Hindlimb muscle (tissue), 1 donor: Measurements from ENCODE around the gene FOXO6. TPM values are rescaled to one million over a fixed set of nuclear protein-coding genes. Genes with fewer than 3 reads are reported as not detected.
"Not testable (repeated sequence)": the region's sequence is repeated elsewhere in the genome, so short reads cannot be mapped to it uniquely, and the experiment has no call there.

ENCODE experiments used
- DNase-seq: peaks from one replicate; pipeline ENCODE4 v3.0.0-alpha.2; 2013
- polyA plus RNA-seq: library from polyadenylated mRNA; unstranded; fragments of 120-200 nt; gene quantifications from one replicate; pipeline ENCODE4 v1.2.1, GENCODE V29; 2013; ENCODE audit not compliant: insufficient read length

FOXO6 gene
- polyA plus RNA-seq, 1 donor, result 15.0 TPM

DNA sequence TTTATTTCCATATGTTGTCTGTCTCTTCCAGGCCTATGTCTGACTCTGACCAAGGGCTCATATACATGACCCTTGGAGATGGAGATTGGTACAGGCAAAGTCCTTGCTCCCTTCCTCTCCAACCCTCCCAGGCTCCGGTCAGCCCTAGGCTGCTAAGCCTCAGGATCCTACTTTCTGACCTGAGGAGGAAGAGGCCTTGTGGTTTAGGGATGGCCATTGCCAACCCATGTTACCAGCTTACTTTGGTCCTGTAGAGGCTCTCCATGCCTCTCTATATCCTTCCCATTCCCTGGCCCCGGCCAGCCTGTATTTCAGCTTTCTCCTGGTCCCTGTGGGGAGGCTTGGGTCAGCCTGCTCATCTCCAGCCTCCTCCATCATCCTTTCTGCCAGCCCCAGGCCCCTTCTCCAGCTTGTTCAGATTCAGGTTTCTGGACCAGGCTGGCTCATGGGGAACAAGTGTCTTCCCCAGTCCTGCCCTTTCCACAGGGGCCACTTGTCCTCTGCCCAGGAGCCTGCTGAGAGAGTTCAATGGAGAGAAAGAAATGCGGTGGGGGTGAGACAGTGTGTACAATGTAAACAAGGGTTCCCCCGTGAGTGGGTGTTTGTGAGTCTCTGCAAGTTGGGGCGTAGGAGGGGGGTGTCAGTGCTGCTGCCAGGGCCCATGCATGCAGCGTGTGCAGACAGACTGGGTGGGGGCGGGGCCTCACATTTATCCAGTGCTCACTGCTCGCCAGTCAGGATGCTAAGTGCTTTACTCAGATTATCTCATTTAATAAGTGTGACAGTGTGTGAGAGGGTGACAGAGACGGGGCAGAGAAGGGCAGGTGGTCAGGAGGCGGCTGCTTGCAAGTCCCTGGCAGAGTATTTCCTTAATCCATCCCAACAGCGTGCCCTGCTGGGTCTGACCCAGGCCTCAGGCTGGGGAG is 31.3 kb upstream of the FOXO6 start:
- DNase-seq, result no peak

DNA sequence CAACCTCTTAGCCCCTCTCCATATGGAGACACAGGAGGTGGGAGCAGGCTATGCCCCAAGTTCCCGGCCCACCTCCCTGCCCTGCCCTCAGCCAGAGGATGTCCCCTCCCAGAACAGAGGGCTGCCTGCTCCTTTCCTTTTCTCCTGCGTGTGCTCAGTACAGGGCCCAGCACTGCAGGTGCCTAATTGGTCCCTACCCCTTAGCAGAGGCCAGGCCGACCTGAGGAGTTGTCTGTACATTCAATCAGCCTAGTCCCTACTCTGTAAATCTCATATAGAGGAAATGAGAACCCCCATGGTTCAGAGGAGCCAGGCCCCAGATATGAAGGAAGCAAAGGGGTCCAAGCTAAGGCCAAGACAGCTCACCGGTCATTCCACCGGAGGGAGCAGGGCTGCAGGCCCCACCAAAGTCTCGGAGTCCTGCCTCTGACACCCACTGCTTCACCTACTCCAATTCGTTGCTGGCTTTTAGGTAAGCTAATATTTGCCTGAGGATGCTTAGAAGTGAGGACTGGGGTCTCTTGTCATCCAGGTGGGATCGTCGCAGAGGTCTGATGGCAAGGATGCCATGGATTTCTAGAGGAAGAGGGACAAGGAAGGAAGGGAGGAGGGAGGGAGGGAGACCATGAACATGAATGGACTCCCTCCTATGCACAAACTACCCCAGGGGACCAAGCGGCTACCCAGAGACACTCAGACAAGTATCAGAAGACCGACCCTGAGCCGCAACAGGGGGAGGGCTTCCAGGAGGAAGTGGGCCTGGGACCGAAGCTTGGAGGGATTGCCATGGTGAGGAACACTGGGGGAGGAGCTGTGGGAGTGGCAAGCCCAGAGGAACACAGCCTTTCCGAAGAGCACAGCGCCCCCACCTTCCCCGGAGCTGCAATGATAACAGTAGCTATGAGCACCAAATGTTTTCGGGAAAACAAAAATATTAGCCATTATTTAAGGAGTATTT is 30.4 kb upstream of the FOXO6 start:
- DNase-seq, result no peak

DNA sequence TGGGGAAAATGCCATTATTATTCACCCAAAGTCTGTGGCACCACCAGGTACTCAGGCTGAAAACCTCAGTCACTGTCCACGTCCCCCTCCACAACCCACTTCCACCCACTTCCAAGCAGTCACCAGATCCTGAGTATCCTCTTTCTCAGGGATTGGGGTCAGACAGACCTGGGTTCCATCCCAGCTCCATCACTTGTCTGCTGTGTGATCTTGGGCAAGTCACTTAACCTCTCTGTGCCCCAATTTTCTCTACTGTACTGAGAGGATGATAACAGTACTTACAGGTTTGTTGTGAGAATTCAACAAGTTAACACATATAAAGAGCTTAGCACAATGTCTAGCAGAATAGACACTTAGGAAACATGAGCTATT is 29.7 kb upstream of the FOXO6 start:
- DNase-seq, result no peak

DNA sequence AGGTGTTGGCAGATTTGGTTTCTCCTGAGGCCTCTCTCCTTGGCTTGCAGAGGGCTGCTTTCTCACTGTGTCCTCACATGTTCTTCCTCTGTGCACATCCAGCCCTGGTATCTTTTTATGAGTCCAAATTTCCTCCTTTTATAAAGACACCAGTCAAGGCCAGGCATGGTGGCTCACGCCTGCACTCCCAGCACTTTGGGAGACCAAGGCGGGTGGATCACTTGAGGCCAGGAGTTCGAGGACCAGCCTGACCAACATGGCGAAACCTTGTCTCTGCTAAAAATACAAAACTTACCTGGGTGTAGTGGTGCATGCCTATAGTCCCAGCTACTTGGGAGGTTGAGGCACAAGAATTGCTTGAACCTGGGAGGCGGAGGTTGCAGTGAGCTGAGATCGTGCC is 29.1 kb upstream of the FOXO6 start:
- not testable (repeated sequence) for DNase-seq

DNA sequence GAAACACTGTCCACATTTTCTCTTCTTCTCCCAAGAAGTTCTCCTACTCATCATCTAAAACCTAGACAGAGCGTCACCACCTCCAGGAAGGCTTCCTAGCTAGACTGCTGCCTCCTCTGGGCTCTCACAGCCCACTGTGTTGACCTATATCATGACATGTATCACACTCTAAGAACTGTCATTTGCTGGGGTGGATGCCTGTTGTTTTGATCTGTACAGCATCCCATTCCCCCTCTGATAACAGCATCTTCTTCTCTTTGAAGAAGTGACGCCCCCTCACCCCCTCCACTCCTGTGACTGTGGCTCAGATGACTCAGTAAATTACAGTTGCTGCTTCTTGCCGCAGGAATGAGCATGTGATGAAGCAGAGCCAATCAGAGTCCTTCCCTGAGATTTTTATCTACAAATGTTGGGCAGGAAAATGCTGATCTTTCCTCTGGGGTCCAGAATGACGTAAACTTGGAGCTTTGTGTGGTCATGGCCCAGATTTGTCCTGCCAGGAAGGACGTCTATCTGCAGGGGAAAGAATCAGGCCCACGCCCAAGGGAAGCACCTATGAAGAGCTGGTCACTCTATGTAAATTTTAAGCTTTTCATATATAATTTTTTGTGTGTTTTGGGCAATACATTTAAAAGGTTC is 28.0 kb upstream of the FOXO6 start:
- no peak for DNase-seq

DNA sequence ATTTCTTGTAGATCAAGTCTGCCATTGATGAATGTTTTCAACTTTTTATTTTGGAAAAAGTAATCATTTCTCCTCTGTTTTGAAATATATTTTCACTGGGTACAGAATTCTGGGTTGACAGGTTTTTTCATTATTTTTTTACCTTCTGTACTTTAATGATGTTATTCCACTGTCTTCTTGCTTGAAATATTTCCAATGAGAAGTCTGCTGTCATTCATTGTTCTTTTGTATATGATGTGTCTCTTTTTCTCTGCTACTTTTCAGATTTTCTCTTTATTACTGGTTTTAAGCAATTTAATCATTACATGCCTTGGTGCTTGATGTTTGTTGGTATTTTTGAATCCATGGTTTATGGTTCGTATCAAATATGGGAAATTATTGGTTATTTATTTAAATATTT is 22.4 kb upstream of the FOXO6 start:
- DNase-seq, result no peak

DNA sequence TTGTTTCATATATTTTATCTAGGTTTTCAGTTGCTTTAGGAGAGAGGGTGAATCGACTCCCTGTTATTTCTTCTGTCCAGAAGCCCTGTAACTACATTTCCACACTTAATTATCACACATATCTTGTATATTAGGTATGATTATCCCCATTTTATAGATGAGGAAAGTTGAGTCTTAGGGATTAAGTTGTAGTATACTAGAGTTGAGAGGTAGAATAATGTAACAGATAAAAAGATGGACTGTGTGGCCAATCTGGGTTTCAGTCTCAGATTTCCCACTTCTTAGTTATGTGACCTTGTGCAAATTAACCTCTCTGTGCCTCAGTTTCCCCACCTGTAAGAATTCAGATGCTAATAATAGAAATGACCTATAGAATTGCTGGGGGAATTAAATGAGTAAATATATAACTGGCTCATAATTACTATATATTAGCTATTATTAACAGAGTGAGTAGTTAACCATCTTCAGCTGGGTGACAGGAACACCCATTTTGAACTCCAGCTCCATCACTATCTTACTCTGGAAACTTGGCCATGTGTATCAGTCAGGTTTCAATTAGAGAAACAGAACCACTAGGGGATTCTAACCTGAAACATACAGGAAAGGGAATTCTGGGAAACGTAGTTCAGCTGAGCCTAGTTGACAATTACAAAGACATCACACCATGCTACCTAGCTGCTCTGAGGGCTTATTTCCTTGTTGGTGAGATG is 20.4 kb upstream of the FOXO6 start:
- no peak for DNase-seq

DNA sequence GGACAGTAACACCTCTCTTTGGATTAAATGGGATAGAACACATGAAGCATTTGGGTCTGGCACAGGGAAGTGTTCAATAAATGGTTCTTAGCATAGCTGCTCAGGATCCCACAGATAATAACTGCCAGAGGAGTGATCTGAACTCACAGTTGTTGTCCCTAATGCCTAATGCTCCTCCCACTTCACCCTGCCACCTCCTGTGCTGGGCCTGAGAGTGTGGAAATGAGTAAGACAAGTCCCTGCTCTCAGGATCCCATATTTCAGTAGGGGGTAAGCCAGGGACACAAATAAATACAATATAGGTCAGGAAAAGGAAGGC is 19.9 kb upstream of the FOXO6 start:
- no peak for DNase-seq

DNA sequence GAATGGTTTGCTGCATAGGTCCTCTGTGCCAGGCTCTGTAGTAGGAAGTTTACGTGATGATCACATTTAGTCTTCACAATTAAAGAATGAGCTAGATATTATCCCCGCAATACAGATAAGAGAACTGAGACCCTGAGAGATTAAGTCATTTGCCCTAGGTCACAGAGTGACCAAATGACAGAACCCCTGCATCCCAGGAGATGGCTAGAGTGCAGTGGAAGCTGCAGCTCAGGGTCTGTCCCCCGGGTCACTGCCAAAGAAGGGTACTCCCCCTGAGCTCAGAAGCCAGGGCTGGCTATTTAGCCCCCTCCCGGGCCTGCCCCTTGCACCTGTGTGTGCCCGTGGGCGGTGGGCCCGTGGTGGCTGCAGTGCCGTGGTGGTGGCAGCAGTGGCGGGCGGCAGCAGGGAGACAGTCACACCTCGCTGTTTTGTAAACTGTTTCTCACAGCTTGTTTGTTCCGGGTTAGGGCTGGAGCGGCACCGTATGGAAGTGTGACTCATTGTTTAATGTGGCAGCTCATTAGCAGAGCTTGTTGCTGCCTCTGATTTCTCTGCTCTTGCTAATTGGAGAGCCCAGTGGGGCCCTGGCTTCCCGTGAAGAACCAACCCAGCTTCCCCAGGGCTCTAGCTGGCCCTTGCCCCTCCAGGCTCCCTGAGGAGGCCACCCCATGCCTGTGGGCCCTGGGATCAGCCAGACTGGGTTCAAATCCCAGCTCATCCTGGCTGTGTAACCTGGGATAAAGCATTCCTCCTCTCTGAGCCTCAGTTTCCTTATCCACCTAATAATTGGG is 19.3 kb upstream of the FOXO6 start:
- DNase-seq, result no peak

DNA sequence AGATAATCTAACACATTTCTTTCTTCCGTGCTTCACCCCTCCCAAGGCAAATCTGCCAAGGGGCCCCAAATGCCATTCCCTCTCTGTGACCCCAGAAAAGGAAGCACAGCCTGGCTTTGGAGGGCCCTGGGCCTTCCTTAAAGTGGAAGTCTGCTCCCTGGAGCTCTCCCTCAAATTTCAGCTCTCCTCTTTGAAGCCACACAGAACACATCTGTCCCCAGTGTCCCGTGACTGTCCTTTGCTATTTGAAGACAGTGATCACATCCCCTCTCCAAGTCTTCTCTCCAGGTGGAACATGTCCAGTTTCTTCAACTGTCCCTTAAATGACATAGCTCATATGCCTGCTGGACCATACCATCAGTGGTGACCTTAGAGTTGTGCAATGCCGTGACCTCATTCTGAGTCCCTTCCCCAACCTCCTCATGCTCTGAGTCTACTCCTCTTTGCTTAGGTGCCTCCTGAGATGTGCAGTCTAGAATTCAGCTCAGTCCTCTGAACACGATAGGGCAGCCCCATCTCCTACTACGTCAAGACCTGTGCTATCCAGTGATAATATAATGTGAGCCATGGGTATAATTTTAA is 18.4 kb upstream of the FOXO6 start:
- no peak for DNase-seq

DNA sequence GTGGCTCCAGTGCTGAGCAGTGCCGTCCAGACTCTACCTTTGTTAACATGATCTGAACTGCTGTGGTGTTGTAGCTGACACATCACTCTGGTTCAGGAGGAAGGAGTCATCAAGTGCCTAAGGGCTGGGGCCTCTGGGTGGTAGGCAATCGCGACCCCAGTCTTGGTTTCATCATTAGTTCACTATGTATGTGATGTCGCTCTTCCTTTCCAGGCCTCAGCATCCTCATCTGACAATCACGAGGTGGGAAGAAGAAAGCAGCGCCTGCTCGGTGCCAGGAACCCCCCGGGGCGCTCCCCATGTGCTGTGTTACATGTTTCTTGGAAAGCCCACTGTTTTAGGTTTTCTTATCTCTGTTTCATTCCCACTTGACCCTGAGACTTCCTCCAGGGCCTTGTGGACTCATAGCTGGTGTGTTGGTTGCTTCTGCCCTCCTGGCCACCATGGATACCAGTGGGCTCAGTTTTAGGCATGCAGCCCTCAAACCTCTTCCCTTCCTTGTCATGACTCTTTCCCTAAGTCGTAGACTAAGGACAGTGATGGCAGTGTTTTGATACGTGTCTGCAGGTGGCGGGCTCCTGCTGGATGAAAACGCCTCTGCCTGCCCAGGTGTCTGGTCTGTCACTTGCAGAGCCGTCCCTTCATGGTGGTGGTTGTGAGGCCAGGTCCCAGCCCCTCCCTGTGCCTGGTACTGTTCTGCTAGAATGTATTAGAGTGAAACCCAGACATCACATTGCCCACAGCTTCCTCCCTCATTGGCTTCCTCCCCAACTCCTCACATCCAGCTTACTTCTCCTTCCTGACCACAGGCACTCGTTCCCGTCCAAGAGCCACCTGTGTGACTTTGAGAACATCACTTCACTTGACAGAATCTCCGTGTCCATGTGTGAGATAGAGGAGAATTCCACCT is 17.2 kb upstream of the FOXO6 start:
- DNase-seq, result no peak

DNA sequence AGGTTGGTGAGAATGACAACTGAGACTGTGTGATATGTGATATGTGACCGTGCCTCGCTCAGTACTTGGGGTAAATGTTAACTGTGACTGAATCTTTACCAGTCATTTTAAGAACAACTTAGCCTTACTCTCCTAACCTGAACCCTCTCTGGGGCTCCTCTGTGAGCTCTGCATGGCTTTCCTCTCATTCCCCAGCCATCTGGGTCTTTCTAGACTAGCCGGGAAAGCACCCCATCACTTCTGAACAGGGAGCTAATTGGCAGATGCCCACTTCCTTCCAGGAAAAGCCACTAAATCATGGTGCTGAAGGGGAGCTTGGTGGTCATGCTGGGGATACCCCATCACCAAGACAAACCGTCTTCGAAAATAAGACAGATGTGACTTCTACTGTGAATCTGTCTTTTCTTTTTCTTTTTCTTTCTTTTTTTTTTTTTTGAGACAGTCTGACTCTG is 16.5 kb upstream of the FOXO6 start:
- no peak for DNase-seq

DNA sequence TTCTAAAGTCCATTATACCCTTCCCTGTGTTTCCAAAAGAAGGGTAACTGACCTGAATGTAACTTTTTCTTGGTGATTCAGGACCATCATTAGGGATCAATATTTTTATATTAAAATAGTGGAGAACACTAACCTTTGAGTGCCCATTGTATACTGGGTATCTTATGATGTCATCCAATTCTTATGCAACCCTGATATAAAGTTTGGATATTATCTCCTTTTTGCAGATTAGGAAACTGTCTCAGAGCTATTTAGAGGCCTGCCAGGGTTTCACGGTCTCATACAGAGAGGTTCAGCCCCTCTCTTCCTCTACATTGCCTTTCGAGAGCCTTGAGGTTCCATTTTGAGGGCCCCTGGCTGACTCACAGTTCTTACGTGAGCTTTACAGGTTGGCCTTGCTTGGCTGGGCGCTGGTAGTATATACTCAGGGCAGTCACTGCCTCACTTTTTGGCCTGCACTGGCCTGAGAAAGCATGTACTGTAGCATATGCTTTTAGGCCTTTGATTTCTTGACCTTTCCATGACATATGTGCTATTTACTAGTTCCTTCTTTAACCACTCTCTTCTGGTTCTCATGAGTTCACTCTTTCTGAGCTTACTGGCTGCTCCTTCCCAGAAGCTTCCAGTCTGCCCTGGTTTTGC is 15.7 kb upstream of the FOXO6 start:
- DNase-seq, result no peak

DNA sequence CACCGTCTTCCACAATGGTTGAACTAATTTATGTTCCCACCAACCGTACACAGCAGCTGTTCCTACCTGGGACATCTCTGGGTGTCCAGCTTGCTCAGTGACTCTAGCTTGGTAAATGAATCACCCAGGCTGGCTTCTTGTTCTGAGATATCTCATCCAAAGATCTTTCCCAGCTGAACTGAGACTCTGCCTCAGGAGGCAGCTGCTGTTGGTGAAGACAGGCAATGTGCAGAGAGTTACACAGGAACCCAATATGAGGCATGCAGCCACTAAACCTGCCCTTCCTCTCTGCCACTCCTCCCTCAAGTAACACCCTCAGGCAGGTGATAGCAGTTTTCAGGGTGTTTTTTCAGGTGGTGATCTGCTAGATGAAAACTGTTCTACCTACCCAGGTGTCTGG is 14.0 kb upstream of the FOXO6 start:
- no peak for DNase-seq

DNA sequence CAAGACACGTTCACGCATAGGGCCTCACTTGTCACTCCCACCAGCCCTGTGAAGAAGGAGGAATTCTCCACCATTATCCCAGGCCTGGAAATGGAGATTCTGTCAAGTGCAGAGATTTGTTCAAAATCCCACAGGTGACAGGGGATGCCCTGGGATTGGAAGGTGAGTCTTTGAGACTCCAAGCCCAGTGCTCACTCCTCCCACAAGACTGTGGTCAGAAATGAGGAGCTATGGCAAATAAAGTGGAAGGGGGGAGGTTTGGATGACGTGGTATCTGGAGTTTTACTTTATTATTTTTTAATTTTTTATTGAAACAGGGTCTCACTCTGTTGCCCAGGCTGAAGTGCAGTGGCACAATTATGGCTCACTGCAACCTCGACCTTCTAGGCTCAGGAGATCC is 12.8 kb upstream of the FOXO6 start:
- no peak for DNase-seq

DNA sequence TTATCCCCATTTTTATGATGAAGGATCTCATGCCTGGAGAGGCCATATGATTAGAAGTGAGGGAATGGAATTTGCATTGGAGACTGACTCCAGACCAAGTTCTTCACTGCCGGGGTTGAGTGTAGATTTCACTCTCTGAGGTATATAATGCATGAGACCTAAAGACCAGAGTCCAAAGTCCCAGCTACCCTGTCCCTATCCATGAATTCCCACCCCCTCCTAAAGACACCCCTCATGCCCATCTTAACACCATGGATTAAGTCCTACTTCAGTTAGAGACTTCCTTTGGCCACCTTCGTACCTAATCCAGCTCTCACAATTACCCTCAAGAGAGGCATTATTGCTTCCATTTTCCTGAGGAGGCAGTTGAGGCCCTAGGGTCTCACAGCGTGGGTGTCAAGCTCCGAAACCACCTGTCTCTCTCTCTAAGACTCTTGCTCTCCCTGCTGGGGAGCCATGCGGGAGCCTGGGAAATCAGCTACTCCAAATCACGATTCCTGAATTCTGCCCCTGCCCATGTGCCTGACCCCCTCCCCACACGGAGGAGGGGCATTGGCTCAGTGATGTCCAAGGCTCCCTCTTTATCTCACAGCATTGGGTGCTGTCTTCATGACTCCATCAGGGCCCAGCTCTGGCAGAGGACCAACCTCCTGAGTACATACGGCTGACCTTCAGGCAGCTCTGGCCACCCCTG is 11.7 kb upstream of the FOXO6 start:
- no peak for DNase-seq

DNA sequence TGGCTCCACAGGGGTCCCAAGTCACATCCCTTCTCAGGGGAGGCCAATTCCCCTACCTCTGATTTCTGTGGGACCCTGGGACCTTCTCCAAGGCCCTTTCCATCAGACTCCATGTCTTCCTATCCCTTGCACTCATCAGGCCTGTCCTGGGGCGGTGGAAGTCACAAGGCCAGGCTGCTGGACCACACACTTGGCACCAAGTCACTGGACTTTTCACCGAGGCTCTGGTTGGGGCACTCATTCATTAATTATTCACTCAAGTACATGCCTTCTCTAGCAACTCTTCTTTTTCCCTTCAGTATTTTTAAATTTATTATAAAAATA is 11.2 kb upstream of the FOXO6 start:
- no peak for DNase-seq

DNA sequence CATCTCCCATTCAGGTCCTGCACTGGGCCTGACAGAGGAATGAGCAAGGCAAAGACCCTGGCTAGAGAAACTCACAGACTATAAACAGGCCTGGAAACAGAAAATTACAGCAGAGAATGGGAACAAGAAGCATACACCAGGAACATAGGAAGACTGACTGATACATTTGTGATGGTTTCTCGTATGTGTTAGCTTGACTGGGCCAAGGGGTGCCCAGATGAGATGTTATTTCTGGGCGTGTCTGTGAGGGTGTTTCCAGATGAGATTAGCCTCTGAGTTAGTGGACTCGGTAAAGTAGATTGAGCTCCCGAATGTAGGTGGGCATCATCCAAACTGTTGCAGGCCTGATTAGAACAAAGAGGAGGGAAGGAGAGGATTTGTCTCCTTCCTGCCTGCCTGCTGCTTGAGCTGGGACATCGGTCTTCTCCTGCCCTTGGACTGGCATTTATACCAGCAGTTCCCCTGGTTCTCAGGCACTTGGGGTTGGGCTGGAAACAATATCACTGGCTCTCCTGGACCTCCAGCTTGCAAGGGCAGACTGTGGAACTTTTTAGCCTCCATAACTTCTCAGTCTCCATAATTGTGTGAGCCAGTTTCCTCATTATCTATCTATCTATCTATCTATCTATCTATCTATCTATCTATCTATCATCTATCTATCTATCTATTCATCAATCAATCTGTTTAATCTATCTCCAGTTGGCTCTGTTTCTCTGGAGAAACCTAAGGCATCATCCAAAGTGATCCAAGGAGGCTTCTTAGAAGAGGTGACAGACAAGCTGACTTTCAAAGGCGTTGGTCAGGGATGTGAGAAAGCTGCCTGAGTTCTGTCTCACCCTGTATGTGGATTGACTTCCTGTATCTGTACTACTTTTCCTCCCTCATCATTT is 9.7 kb upstream of the FOXO6 start:
- DNase-seq, result no peak
